Duodenal mucosa (tissue), 2 donors: Measurements from ENCODE around the gene COL17A1.

Experiments
- H3K27ac ChIP-seq: one replicate; pipeline ENCODE4 v1.7.0; 2013; ENCODE audit warnings: low read depth, low read length
- H3K27me3 ChIP-seq, 2 donors: one replicate each; pipeline ENCODE4 v1.7.0; 2013; ENCODE audit warnings: low read length in 2 of 2, control low read depth in 1 of 2; ENCODE audit not compliant: insufficient read depth in 2 of 2, control insufficient read depth in 1 of 2
- H3K36me3 ChIP-seq, 2 donors: one replicate each; pipeline ENCODE4 v1.7.0; 2013; ENCODE audit warnings: low read length in 2 of 2, control low read depth in 1 of 2; ENCODE audit not compliant: insufficient read depth in 2 of 2, control insufficient read depth in 1 of 2
- H3K4me1 ChIP-seq, 2 donors: one replicate each; pipeline ENCODE4 v1.7.0; 2013; ENCODE audit warnings: low read length in 2 of 2, control low read depth in 1 of 2; ENCODE audit not compliant: insufficient read depth in 2 of 2, control insufficient read depth in 1 of 2
- H3K4me3 ChIP-seq, 2 donors: one replicate each; pipeline ENCODE4 v1.7.0; 2013; ENCODE audit warnings: low read length in 2 of 2, low read depth in 1 of 2
- H3K9ac ChIP-seq, 2 donors: one replicate each; pipeline ENCODE4 v1.7.0; 2013; ENCODE audit warnings: low read length in 2 of 2, low read depth in 1 of 2
- H3K9me3 ChIP-seq, 2 donors: one replicate each; pipeline ENCODE4 v1.7.0; 2013; ENCODE audit warnings: low read length in 2 of 2, control low read depth in 1 of 2; ENCODE audit not compliant: control insufficient read depth in 1 of 2

The COL17A1 gene

DNA sequence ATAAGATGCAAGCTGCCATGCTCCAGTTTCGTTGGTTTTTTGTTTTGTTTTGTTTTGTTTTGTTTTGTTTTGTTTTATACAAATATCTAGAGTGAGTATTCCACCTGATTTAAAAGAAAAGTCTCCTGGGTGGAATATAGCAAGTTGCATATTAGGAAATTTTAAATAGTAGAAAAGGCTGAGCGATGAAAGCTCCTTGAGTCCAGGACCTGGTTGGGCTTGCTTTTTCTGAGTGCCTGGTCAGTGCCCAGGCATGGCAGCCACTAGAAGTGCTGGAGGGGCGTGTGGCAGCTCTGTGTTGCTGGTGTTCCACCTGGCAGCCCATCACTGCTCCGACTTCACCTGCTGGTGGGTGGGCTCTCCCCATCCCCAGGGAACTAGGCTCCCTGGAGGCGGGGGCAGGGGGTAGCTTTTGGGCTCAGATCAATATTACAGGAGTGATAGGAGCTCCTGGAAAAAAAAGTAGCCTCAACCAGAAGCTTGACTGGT, 8.0 kb downstream of the COL17A1 start:
- Histone ChIP-seq H3K27me3 (no peaks in the 10 kb centered on the region), H3K36me3 (no peaks in the 10 kb centered on the region), H3K9ac (no peak overlapping the region), H3K9me3 (no peaks in the 10 kb centered on the region), H3K4me1 (peaks cover 8 to 15% of the 10 kb centered on the region in 2 donors), H3K4me3 (no peak overlapping the region), H3K27ac (no peak overlapping the region)

- no peak overlapping the region for H3K27ac ChIP-seq
- no peaks in the 10 kb centered on the region for H3K36me3 ChIP-seq
- no peaks in the 10 kb centered on the region for H3K27me3 ChIP-seq
- peaks cover 8 to 15% of the 10 kb centered on the region in 2 donors for H3K4me1 ChIP-seq
- H3K9ac ChIP-seq = no peak overlapping the region
- H3K9me3 ChIP-seq = no peaks in the 10 kb centered on the region
- no peak overlapping the region for H3K4me3 ChIP-seq
Measured at GRCh38 chr10:104077247-104077646, 8.4 kb downstream of the COL17A1 start.

DNA sequence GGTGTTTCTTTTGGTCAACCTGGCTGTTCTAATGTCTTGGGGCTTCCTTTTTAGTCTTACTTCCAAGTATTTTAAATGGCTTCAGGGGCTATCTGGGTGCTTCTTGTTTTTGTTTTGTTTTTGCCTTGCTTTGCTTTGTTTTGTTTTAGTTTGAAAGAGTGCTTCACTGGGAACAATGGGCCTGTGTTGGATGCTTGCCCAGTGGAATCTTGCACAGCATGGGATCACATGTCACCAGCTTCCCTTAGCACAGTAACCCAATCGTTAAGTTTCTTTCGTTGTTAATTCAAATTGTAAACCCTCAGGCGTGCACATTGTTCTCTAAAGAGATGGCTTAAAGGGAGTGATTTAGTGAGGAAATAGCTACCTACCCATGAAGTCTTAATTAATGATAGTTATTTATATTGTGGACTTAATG, 8.9 kb downstream of the COL17A1 start:
- H3K4me3 ChIP-seq = no peak overlapping the region
- H3K27me3 ChIP-seq = no peaks in the 10 kb centered on the region
- H3K36me3 ChIP-seq = no peaks in the 10 kb centered on the region
- no peak overlapping the region for H3K27ac ChIP-seq
- no peaks in the 10 kb centered on the region for H3K9me3 ChIP-seq
- peaks cover 8 to 15% of the 10 kb centered on the region in 2 donors for H3K4me1 ChIP-seq
- no peak overlapping the region for H3K9ac ChIP-seq

- Histone ChIP-seq H3K27me3 (no peaks in the 10 kb centered on the region), H3K9me3 (no peaks in the 10 kb centered on the region), H3K4me1 (peaks cover 16 to 20% of the 10 kb centered on the region in 2 donors), H3K4me3 (no peak overlapping the region), H3K9ac (no peak overlapping the region), H3K27ac (no peak overlapping the region), H3K36me3 (no peaks in the 10 kb centered on the region)
Measured at GRCh38 chr10:104074505-104074904, 11.2 kb downstream of the COL17A1 start.

- Histone ChIP-seq H3K4me1 (peaks cover 19 to 33% of the 10 kb centered on the region in 2 donors), H3K9me3 (no peaks in the 10 kb centered on the region), H3K36me3 (no peaks in the 10 kb centered on the region), H3K27ac (no peak overlapping the region), H3K27me3 (no peaks in the 10 kb centered on the region), H3K9ac (no peak overlapping the region), H3K4me3 (no peak overlapping the region)
Measured at GRCh38 chr10:104072786-104073185, 12.9 kb downstream of the COL17A1 start.

DNA sequence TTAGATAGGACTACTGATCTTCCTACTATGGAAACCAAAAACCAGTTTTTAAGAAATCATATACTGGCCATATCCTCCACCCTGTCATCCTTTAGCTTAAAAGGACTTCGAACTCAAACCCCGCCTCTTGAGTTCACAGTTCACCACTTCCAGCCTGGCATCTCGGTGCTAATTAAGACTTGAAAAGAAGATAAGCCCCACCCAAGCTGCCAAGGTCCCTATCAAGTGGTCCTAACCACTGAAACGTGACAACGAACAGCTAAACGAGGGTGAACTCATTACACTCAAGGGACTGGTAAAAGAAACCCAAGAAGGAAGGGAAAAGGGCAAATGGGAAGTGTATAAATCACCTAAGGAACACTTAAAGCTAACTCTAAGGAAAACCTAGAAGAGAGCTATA, 16.1 kb downstream of the COL17A1 start:
- Histone ChIP-seq H3K4me3 (peak overlapping the region in 1 of 2 donors; percentile 6), H3K36me3 (no peaks in the 10 kb centered on the region), H3K27me3 (no peaks in the 10 kb centered on the region), H3K4me1 (peaks cover 12 to 25% of the 10 kb centered on the region in 2 donors), H3K9ac (no peak overlapping the region), H3K9me3 (no peaks in the 10 kb centered on the region), H3K27ac (no peak overlapping the region)

- H3K9ac ChIP-seq = no peak overlapping the region
- no peaks in the 10 kb centered on the region for H3K27me3 ChIP-seq
- H3K9me3 ChIP-seq = no peaks in the 10 kb centered on the region
- H3K4me1 ChIP-seq = peaks cover 12 to 25% of the 10 kb centered on the region in 2 donors
- H3K27ac ChIP-seq = no peak overlapping the region
- no peak overlapping the region for H3K4me3 ChIP-seq
- no peaks in the 10 kb centered on the region for H3K36me3 ChIP-seq
Measured at GRCh38 chr10:104067525-104067924, 18.2 kb downstream of the COL17A1 start.

GRCh38 chr10:104066945-104067344, 18.7 kb downstream of the COL17A1 start:
- no peaks in the 10 kb centered on the region for H3K9me3 ChIP-seq
- H3K36me3 ChIP-seq = no peaks in the 10 kb centered on the region
- H3K9ac ChIP-seq = no peak overlapping the region
- H3K4me1 ChIP-seq = peaks cover 12 to 25% of the 10 kb centered on the region in 2 donors
- H3K27me3 ChIP-seq = no peaks in the 10 kb centered on the region
- no peak overlapping the region for H3K4me3 ChIP-seq
- H3K27ac ChIP-seq = no peak overlapping the region

- Histone ChIP-seq H3K9ac (no peak overlapping the region), H3K27ac (no peak overlapping the region), H3K36me3 (no peaks in the 10 kb centered on the region), H3K4me3 (no peak overlapping the region), H3K9me3 (no peaks in the 10 kb centered on the region), H3K4me1 (peaks cover 12 to 25% of the 10 kb centered on the region in 2 donors), H3K27me3 (no peaks in the 10 kb centered on the region)
Measured at GRCh38 chr10:104065748-104066147, 19.9 kb downstream of the COL17A1 start.

GRCh38 chr10:104061196-104061595, 24.5 kb downstream of the COL17A1 start:
- Histone ChIP-seq H3K36me3 (no peaks in the 10 kb centered on the region), H3K27me3 (no peaks in the 10 kb centered on the region), H3K27ac (no peak overlapping the region), H3K4me3 (no peak overlapping the region), H3K4me1 (no peaks in the 10 kb centered on the region), H3K9me3 (no peaks in the 10 kb centered on the region), H3K9ac (no peak overlapping the region)

DNA sequence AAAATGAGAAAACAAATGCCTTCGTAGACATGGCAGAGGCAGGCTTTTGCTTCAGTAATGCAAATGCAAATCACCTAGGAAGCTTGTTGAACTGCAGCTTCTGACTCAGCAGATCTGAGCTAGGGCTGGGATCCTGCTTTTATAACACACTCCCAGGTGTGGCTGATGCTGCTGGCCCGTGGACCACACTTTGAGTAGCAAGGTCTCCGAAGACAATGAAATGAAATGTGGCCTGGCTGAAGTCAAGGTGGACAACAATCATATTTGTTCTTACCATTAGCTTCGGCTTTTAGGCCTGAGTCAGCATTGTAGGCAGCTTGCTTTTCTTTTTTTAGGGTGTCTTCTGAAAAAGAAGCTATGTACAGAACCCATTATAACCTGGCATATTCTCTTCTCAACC, 26.3 kb downstream of the COL17A1 start:
- H3K4me1 ChIP-seq = no peaks in the 10 kb centered on the region
- no peaks in the 10 kb centered on the region for H3K9me3 ChIP-seq

More for the DNA sequence above, 26.3 kb downstream of the COL17A1 start:
- no peak overlapping the region for H3K9ac ChIP-seq
- H3K27me3 ChIP-seq = no peaks in the 10 kb centered on the region
- H3K27ac ChIP-seq = no peak overlapping the region
- H3K36me3 ChIP-seq = no peaks in the 10 kb centered on the region
- no peak overlapping the region for H3K4me3 ChIP-seq
